Fibroblast of lung (primary cell): Measurements from ENCODE around the gene GATA3.

Source experiments
- CTCF ChIP-seq, 2 donors: IDR thresholded peaks in 1 of 2; conservative IDR thresholded peaks in 1 of 2; 1 replicate in 1 of 2; 2 replicates in 1 of 2; pipeline ENCODE4 v1.5.1; 2011 to 2012; ENCODE audit warnings: low read length in 2 of 2, control low read depth in 1 of 2, inconsistent platforms in 1 of 2, low read depth in 1 of 2, mild to moderate bottlenecking in 1 of 2
- EZH2 ChIP-seq: IDR thresholded peaks from 2 replicates; pipeline ENCODE4 v1.5.1; 2012; ENCODE audit warnings: low read length, control low read depth, mild to moderate bottlenecking; ENCODE audit errors: missing control alignments

GRCh38 chr10:8049865-8050555 is 4.5 kb upstream of the GATA3 start:
- TF ChIP-seq CTCF (conservative IDR thresholded peaks at IDR 0.05 in 1 of 2, IDR thresholded peaks at IDR 0.05 in 1 of 2; ENCODE audit: low read depth in 1 of 2, low read length in 2 of 2) (no peak), EZH2 (peak; percentile 67)
